HG02588 (cell line): ENCODE measurements around the gene ABCF1.

ENCODE experiments used
- ATAC-seq: cut with Tn5 transposase; IDR thresholded peaks from one replicate; pipeline ENCODE4 v1.9.1; 2021; ENCODE audit warnings: mild to moderate bottlenecking, moderate library complexity; ENCODE audit not compliant: unreplicated experiment

The ABCF1 gene

DNA sequence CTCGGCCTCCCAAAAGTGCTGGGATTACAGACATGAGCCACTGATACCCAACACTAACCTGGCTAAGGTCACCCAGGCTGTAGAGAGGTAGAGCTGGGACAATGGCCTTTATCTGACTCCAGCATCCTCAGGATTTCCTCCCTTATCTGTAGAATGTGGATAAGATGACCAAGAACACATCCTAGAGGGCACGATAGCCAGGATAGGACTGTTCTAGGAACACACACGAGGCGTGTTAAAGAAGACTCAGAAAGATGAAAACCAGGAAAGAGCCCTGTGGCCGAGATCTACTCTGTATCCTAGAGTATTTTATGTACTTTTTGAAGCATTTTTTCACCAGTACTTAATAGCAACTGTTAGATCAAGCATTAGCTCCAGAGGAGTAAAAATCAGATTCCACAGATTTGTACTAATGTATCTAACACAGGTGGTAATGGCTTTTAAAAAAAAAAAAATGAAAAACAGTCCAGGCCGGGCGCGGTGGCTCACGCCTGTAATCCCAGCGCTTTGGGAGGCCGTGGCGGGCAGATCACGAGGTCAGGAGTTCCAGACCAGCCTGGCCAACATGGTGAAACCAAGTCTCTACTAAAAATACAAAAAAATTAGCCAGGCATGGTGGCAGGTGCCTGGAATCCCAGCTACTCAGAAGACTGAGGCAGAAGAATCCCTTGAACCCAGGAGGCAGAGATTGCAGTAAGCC, 28.5 kb downstream of the ABCF1 start:
- no peak for ATAC-seq

DNA sequence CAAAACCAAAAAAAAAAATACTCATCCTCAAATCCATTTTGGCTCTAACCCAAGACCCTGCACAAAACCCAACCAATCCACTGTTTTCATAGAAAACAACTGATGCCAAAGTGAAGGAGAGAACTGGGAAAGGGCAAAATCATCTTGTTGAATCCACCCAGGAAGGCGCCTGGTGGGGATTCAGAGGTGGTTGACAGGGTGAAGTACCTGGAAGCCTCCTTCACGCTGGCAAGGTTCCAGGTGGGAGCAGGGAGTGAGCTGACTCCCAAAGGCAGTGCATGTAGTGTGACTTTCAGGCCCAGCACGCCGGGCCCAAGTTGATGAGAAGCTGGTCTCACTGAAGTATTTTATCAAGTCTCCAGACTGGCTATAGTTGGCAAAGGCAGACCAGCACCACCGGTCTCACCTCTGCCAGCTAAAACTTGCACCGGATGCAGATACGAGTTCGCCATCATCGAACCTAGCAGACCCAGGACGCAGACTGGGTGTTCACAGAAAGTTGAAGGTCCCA, 29.3 kb downstream of the ABCF1 start:
- no peak for ATAC-seq

DNA sequence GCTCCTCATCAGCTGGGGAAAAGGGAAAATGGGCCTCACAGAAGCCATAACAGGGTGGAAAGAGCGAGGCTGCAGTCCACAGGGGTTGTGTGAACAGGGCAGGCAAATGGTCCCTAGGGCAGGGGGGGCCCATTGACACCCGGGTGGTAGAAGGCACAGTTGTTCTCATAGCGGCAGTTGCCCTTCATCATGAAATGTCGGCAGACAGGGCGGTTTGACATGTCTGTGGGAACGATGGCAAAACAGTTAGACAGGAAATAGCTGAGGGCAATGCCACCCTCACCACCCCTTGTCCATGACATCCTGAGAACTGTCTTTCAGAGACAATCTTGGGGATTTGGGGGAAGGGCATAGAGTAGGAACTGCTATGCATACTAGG, 30.2 kb downstream of the ABCF1 start:
- no peak for ATAC-seq

DNA sequence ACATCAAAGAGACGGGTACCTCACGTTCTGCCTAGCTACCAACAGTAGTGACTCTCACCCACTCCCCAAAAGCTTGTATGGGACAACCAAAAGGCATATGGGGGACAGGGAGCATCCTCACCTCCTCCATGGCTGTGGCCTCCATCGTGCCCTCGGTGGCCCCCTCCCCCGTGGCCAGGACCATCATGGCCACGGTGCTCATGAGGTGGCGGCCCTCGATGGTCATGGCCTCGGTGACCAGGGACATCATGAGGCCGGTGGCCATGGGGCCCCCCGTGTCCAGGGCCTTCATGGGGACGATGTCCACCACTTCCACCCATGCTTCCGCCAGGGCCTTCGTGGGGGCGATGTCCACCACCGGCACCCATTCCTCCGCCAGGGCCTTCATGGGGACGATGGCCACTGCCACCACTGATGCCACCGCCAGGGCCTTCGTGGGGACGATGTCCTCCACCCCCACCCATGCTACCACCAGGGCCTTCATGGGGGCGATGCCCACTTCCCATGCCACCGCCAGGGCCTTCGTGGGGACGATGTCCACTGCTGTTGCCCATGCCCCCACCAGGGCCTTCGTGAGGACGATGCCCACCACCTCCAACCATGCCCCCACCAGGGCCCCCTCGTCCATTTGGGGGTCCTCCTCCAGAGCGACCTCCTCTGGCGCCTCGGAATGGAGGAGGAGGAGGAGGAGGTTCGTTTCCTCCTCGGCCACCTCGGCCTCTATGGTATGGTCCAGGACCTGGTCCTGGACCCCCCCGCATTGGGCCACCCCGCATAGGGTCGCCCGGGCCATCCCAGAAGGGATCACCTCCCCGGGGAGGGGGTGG, 30.8 kb downstream of the ABCF1 start:
- ATAC-seq, result no peak

DNA sequence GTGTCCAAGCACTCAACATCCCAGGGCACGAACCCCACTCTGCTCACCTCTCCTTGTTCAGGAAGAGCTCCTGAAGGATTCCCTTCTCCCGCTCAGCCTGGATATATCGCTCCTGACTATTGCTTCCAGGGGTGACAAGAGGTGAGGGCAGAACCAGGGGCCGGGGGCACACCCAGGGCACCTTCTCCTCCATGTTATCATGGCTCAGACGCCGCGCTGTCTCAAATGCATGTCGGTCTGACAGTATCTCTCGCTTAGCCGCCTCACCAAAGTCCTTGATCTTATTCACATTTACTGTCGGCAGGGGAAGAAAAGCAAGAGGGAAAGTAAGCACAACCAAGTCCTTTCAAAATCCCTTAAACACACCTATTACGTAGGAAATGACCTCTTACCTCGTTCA, 32.7 kb downstream of the ABCF1 start:
- no peak for ATAC-seq

DNA sequence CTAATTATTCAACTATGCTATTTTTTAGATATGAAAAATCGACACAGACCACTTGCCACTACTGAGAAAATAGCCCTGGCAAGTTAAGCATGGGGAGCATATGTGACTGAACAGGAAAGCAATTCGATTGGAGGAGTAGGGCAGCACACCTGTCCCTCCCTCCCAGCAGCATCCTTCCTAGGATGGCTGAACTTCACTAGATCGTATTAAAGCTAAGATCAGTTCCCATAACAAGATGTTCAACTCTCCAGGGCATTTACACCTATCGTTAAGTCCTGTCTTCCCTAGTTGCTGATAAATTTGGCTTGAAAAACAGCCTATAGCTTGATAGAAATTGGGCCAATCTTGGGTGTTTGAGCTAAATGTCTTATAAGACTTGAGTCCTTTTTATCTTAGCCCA, 38.8 kb downstream of the ABCF1 start:
- no peak for ATAC-seq

DNA sequence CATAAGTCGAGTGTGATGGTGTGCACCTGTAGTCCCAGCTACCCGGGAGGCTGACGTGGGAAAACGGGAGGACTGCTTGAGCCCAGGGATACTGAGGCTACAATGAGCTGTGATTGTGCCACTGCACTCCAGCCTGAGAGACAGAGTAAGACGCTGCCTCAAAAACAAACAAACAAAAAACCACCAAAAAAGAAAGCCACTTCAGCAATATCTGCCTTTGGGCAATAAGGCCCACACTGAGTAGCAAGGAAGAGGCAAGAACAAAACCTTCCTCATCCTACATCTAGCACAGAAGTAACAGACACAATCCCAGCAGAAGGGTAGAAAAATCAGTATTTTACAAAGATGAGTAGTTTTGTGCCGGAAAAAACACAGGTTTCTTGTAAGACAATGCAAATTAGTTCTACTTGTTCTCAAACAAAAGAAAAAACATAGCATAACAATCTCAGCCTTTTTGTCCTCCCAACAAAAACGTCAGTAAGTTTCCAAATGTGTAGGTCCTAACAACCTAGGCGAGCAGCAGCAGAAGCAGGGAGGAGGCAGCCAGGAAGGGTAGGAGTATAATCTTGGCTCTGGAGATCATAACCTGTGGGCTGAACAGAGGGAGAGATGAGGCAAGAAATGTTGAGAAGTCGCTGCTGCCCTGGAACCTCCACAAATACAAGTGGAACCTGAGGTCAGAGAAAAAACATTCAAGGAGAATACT, 40.1 kb downstream of the ABCF1 start:
- ATAC-seq, result no peak

DNA sequence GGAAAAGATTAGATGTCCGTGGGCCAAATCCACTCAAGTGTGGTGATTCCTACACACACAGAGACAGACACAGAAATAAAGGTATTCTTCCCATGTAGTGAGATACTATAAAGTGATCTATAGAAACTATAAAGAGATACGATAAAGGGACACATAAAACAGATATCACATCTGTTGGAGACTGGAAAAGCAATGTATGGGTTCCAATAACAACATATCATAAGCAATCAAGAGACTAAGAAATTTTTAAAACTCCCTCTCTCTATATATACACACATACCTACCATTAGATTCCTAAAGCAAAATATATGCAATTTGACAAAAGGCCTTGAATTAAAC, 40.6 kb downstream of the ABCF1 start:
- ATAC-seq, result no peak

DNA sequence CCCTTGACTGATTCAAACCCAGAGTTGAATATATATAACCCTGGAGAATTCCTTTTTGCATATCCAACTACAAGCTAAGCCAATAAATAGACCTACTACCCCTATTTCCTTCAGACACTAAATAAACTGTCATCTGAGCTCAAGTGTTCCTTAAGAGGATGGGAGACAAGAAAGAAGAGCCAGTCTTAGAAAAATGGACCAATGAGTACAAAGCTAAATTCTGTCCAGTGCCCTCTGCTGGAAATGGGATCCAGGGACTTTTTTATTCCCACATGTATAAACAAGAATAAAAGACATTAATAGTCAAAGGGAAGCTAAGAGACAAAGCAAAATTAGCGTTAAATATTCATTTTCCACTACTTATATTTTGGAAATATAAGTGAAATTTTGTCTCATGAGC, 41.0 kb downstream of the ABCF1 start:
- ATAC-seq, result no peak

DNA sequence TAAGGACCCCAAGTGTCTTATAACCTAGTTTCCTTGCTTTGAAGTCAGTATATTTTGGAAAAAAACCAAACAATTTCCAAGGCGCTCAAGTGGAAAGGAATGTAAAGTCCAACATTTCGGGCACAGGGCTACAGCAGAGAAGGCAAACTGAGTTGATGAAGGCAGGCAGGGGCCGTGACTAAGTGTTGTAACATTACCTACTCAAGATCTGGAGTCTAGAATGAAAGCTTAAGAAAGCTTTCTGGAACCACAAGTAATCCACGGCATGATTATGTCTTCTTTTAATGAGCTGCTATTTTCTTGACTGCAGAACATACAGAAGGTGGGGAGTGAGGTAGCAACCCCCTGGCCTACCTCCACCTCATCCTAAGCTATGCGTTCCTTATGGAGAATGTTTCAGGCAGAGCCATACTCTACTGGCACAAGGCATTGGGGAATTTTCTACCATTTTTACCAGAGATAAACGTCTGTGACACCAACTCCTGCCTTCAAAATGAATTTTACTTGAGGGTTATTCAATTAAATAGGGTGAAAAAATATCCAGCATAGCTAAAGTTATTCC, 41.5 kb downstream of the ABCF1 start:
- no peak for ATAC-seq

DNA sequence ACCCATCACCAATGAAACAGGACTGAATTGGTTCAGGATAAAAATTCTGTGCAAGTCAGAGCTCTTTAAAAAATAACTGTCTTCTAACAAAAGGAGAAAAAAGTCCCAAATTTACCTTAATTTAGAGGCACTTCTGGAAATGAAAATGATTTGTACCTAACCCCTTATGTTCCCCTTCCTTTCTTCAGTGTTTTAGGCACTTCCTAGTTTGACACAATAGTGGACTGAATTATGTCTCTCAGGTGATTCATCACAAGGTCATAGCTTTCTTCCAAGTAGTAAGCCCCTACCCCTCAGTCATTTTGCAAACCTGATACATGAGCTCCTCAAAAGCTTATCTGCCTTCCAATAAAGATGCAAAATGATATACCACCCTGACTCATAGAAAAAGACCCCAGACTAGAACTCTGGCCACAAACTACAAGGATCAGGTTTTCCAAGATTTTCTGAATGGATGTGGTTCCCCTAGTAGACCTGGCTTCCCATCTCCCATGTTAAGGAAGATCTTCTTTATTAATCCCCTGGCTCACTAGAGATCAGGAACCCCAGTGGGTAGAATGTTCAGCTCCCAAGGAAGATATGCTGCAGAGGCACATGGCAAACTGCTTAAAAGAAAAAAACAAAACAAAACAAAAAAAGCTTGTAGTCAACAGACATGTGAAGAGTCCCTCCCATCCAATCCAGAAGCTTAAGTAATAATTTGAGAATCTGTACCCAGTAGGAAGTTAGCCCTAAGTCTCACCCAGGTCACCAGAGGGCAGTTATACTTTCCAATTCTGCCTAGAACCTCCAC, 42.2 kb downstream of the ABCF1 start:
- no peak for ATAC-seq

DNA sequence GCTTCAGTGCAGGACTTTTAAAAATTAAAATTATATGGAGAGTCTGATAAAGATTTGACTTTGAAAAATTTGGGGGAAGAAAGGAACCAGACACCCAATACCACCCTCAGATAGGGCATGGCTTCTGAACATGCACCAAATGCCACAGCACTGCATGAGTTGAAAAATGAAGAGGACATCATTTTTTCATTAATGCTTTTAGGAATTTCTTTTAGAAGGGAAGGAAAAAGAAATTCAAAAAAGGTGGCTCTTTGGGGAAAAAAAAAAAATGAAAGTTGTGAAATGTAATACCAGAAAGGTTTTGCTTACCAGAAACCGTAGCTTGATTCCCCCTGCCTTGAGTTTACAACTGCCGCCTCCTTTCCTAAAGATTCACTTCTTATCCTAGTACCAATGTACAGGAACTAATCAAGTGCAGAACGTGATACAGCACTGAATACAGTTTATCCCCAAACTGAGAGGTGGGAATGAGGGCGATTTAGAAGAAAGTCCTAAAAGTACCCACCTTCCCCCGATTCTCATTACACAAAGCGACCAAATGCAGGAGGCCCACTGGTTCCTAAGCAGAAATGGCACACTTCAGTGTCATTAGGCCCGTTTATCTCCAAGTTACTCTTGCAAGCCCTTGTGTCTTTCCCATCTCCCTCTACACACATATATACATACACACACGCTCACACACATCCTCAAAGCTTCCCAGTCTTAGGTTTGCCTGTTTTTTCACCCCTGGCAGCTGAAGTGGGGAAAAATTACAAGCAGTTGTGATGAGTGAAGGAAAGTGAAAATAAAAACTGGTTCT, 43.0 kb downstream of the ABCF1 start:
- ATAC-seq, result no peak

DNA sequence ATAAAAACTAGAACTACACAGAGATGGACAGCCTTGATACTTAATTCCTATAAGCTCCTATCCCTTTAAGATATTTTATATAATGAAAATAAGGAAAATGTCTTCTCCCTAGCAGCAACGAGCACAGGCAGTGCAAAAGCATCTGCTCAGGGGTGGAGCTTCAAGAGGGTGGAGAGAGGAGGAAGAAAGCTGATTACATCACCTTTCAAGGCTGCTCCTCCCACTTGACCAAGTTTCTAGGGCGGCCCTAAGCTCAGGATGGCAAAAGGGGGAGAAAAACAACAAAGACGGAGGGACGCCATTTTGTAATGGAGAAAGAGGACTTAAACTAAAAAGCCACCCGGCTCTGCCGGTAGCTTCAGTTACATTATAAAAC, 43.6 kb downstream of the ABCF1 start:
- ATAC-seq, result no peak

DNA sequence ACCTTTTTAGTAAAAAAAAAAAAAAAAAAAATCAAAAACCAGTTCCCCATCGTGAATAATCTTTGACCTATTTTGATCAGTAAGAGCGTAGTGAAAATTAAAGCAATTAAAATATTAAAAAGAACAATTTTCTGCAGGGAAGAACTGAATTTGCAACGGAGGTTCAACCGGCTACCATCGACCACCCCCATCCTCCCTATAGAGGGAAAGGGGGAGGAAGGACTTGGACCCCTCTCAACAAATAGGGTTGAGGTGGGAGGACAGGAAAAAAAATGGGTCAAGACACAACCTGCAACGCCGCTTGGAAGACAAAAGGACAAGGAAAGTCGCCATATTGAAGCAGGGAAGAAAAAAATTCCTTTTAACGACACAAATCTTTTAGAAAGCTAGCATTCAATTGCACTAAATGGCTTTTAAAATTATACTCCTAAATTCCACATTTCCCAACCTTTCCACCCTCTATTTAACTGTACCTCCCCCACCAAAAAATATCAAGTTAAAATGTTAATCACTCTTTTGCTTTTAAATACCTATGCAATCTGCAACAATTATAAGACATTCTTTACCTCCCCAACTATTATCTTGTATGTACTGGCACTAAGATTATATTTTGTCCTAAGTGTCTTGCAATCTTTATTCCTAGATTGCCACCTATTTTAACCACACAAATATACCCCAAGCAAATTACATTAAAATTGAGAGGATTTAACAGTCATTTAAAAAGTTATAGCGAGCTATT, 44.1 kb downstream of the ABCF1 start:
- ATAC-seq, result no peak

DNA sequence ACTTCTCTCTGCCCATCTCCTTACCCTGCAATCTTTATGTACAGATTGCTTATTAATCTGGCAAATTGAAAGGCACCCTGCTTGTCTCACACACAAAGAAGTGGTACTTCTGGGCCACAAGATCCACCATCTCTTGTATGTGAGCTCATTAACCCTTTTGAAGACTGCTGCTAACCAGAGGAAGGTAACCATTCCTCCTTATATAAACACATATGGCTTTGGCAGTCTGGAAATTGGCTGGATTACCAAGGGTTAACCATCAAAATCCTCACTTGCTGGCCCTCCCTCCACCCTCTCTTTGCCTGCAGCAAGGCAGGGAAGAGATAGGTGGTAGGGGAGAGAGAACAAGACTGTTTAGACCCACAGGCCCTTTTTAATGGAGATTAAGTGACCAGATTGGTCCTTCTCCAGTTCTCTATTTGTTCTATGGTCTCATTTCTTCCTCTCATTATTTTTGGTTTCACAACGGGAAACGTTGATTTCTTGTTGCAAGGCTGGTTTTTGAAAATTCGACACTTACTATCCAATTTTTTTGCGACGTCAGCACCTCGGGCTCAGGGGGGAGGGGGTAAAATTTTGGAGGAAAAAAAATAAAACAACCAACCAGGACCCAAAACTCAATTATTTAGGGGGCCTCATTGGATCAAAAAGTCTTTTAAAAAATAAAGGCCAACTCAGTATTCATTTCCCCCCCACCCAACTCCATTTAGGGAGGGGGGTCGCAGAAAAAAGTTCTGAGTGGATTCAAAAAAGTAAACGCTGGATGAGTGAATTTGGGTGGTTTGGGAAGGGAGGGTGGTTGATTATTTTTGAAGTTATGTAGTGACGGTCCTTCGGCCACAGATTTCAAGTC, 44.9 kb downstream of the ABCF1 start:
- ATAC-seq, result no peak

DNA sequence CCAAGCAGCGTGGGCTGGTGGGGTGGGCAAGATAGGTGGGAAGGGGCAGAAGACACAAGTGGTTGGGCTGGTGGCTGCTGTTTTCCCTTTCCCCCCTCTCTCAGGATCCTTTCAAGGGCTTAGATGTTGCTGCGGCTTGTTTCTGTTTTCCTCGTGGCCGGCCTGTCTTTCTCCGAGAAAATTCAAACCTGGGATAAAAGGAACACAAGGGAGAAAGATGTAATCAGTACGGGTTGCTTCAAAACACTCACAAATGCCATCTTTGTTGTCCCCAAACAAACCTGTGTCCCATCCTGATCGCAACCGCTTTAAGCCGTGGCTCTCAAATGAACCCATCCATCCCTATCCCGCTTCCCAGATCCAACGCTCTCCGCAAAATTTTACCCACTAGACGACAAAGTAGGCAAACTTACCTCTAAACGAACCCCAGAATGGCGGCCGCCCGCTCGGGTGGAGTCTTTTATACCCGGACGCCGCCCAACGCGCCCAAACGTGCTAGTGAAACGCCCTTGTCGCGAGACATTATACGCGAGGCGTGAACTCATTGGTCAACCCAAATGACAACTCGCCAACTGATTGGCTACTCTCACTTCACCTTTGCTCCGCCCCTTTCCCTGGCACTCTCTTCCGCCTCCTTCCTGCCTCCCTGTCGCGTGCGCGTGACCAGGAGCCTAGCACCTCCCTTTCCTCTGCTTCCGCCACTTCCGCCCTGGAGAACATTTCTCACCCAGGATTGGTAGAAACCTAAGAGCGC, 45.7 kb downstream of the ABCF1 start, which contains the start of gene PPP1R10:
Gene PPP1R10 (minus strand): TSS at position 433 of the 754 bp plus-strand sequence. CDS start 7,299 bp downstream, outside the sequence.
- ATAC-seq, result peak; percentile 77

DNA sequence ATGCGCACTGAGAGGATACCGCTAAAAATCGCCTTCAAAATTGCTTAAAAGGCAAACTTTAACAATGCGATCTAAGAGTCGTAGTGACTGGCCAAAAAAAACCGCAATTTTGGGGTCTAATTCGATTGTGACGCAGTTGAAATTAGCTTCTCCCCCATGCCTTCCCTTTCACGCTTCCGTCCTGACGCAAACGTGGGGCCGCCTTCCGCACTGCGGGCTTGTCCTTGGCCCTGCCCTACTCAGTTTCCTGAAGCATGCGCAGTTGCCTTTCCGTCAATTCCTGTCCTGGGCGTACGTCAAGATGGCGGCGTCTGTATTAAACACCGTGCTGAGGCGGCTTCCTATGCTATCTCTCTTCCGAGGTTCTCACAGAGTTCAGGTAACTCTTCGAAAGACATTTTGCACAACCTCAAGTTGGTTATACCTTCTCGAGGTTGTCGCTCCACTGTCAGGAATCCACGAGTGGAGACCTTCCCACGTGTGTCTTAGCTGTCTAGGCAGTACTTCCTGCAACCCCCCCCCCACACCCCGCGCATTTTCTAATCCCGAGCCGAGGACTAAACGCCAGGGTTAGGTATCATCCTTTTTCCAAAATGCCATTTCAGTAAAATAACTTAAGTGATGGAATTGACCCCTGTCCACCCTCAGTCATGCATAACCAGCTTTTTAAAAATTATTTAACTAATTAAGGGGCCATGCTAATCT, 46.5 kb downstream of the ABCF1 start, which contains the start of gene MRPS18B:
Gene MRPS18B (plus strand): TSS at position 276 of the 705 bp plus-strand sequence. CDS start 26 bp downstream, at position 302.
- ATAC-seq, result peak; percentile 80
